HEK293 (cell line): ENCODE data around the gene GALNTL6.

Experiments
- CTCF ChIA-PET: fragments of 350-600 bp; formaldehyde crosslinking; extraction: SDS; loops from one replicate; lab custom pipeline; 2021; ENCODE audit warnings: antibody characterized with exemption; lab: Yijun Ruan, JAX
- POLR2A ChIA-PET: fragments of 300-600 bp; formaldehyde crosslinking; extraction: SDS; loops from one replicate; lab custom pipeline; 2020; ENCODE audit warnings: antibody characterized with exemption, inconsistent platforms; lab: Yijun Ruan, JAX
- H3K27ac ChIP-seq: fragments of 200-500 bp; sonication (Bioruptor generic); 2 replicates; pipeline ENCODE4 v1.5.1; 2014; ENCODE audit warnings: low read depth, low read length, control low read depth, inconsistent platforms; ENCODE audit errors: extremely low read depth
- H3K36me3 ChIP-seq, 2 experiments: fragments of 200-500 bp in 1 of 2; sonication (Bioruptor generic) in 1 of 2; 1 replicate in 1 of 2; 2 replicates in 1 of 2; pipeline ENCODE4 v1.5.1; 2014 to 2017; ENCODE audit warnings: inconsistent platforms in 2 of 2, low read length in 2 of 2; ENCODE audit not compliant: control insufficient read depth in 2 of 2, insufficient read depth in 1 of 2
- H3K4me1 ChIP-seq: fragments of 200-500 bp; sonication (Bioruptor generic); 2 replicates; pipeline ENCODE4 v1.5.1; 2014; ENCODE audit warnings: mild to moderate bottlenecking, low read length, inconsistent platforms; ENCODE audit not compliant: control insufficient read depth, insufficient read depth
- H3K4me3 ChIP-seq: 2 replicates; pipeline ENCODE4 v1.5.1; 2011; ENCODE audit warnings: low read depth, mild to moderate bottlenecking, control low read depth, low read length, moderate library complexity
- H3K9me3 ChIP-seq: fragments of 200-500 bp; sonication (Bioruptor generic); 2 replicates; pipeline ENCODE4 v1.5.1; 2014; ENCODE audit warnings: low read depth, low read length, inconsistent platforms; ENCODE audit not compliant: control insufficient read depth, insufficient read depth
- BCL11B ChIP-seq: fragments of 450-650 bp; formaldehyde crosslinking; IDR thresholded peaks from 2 replicates; pipeline ENCODE4 v1.5.1; 2016; ENCODE audit warnings: low read depth, missing biosample characterization, missing genetic modification characterization
- IKZF3 ChIP-seq: fragments of 450-650 bp; IDR thresholded peaks from 2 replicates; pipeline ENCODE4 v1.5.0; 2018; ENCODE audit warnings: missing biosample characterization, mild to moderate bottlenecking, missing genetic modification characterization, moderate library complexity
- KLF9 ChIP-seq: fragments of 450-650 bp; formaldehyde crosslinking; IDR thresholded peaks from 2 replicates; pipeline ENCODE4 v1.5.1; 2016; ENCODE audit warnings: missing biosample characterization, missing genetic modification characterization, low read depth
- MEIS1 ChIP-seq: sonication (generic); formaldehyde crosslinking; IDR thresholded peaks from 2 replicates; pipeline ENCODE4 v1.8.1; 2022; ENCODE audit warnings: missing genetic modification reagents, mild to moderate bottlenecking, borderline replicate concordance
- ZBTB21 ChIP-seq: fragments of 450-650 bp; formaldehyde crosslinking; IDR thresholded peaks from 2 replicates; pipeline ENCODE4 v1.5.1; 2017; ENCODE audit warnings: missing biosample characterization, missing genetic modification characterization
- ZFHX2 ChIP-seq: fragments of 450-650 bp; formaldehyde crosslinking; conservative IDR thresholded peaks from 2 replicates; pipeline ENCODE4 v1.5.1; 2016; ENCODE audit warnings: missing biosample characterization, missing genetic modification characterization
- ZNF140 ChIP-seq: fragments of 450-650 bp; formaldehyde crosslinking; IDR thresholded peaks from 2 replicates; pipeline ENCODE4 v1.5.1; 2016; ENCODE audit warnings: missing biosample characterization, missing genetic modification characterization
- ZNF248 ChIP-seq: fragments of 450-650 bp; formaldehyde crosslinking; IDR thresholded peaks from 2 replicates; pipeline ENCODE4 v1.5.1; 2017; ENCODE audit warnings: missing biosample characterization, missing genetic modification characterization
- ZNF394 ChIP-seq: fragments of 450-650 bp; formaldehyde crosslinking; IDR thresholded peaks from 2 replicates; pipeline ENCODE4 v1.5.1; 2016; ENCODE audit warnings: missing biosample characterization, missing genetic modification characterization, mild to moderate bottlenecking, moderate library complexity, borderline replicate concordance
- ZNF416 ChIP-seq: fragments of 450-650 bp; formaldehyde crosslinking; IDR thresholded peaks from 2 replicates; pipeline ENCODE4 v1.5.1; 2016; ENCODE audit warnings: missing biosample characterization, missing genetic modification characterization
- ZNF473 ChIP-seq: fragments of 450-650 bp; formaldehyde crosslinking; IDR thresholded peaks from 2 replicates; pipeline ENCODE4 v1.5.1; 2017; ENCODE audit warnings: missing biosample characterization, missing genetic modification characterization
- ZNF48 ChIP-seq: fragments of 450-650 bp; formaldehyde crosslinking; IDR thresholded peaks from 2 replicates; pipeline ENCODE4 v1.5.1; 2016; ENCODE audit warnings: missing biosample characterization, missing genetic modification characterization
- ZNF510 ChIP-seq: fragments of 450-650 bp; formaldehyde crosslinking; IDR thresholded peaks from 2 replicates; pipeline ENCODE4 v1.5.1; 2018; ENCODE audit warnings: mild to moderate bottlenecking, missing genetic modification characterization, missing biosample characterization; ENCODE audit not compliant: insufficient replicate concordance
- ZNF701 ChIP-seq: fragments of 450-650 bp; formaldehyde crosslinking; IDR thresholded peaks from 2 replicates; pipeline ENCODE4 v1.5.1; 2016; ENCODE audit warnings: missing biosample characterization, missing genetic modification characterization
- ZNF707 ChIP-seq: fragments of 450-650 bp; formaldehyde crosslinking; IDR thresholded peaks from 2 replicates; pipeline ENCODE4 v1.5.1; 2016; ENCODE audit warnings: missing biosample characterization, missing genetic modification characterization
- ZNF768 ChIP-seq: fragments of 450-650 bp; formaldehyde crosslinking; IDR thresholded peaks from 2 replicates; pipeline ENCODE4 v1.5.1; 2018; ENCODE audit warnings: missing biosample characterization, mild to moderate bottlenecking, missing genetic modification characterization
- ZNF776 ChIP-seq: fragments of 450-650 bp; formaldehyde crosslinking; IDR thresholded peaks from 2 replicates; pipeline ENCODE4 v1.5.0; 2017; ENCODE audit warnings: missing biosample characterization, missing genetic modification characterization, borderline replicate concordance
- ZSCAN16 ChIP-seq: fragments of 450-650 bp; formaldehyde crosslinking; IDR thresholded peaks from 2 replicates; pipeline ENCODE4 v1.5.1; 2016; ENCODE audit warnings: missing biosample characterization, missing genetic modification characterization
- TF ChIP-seq, protein P1 (sequence below): fragments of 450-650 bp; formaldehyde crosslinking; conservative IDR thresholded peaks from 2 replicates; pipeline ENCODE4 v1.5.1; 2016; ENCODE audit warnings: low read depth, missing biosample characterization, missing genetic modification characterization

The GALNTL6 gene

DNA sequence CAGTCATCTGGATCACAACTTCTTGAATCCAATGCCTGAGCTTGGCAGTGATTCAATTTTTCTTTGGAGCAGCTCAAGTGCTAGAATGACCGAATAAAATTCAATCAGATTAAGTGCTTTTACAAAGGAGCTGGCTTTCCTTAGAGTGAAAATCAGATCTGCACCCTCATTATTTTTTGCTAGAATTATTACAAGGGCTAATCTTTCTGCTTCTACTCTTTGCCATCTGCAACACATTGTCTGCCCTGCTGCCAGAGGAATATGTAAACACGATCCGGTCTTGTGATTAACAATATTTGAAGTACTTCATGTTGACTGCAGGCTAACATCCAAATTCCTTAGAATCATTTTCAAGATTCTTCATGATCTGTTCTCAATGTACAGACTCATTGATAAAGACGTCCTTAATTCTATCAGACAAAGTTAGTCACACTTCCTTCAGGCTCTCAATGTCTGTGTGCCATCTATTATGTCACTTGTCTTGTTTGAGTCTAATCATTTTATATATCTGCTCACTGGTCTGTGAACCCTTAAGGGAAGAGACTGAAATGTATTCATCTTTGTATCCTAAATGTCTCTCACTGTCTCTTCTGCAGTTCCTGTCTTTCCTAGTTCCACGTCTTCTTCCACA, 531.2 kb downstream of the GALNTL6 start:
- TF ChIP-seq ZNF701 (tag by site-specific recombination) = no peak
- TF ChIP-seq ZNF510 (tag by site-specific recombination) = no peak
- no peak for TF ChIP-seq BCL11B (tag by site-specific recombination)
- no peak for TF ChIP-seq MEIS1 (CRISPR knock-in tag)
- no peak for TF ChIP-seq ZSCAN16
- CTCF ChIA-PET = no interaction called here
- no peak overlapping the region for H3K27ac ChIP-seq
- no peaks in the 10 kb centered on the region for H3K4me1 ChIP-seq
- no peaks in the 10 kb centered on the region for H3K36me3 ChIP-seq
- no peaks in the 10 kb centered on the region for H3K9me3 ChIP-seq
- H3K4me3 ChIP-seq = no peak overlapping the region
- POLR2A ChIA-PET = no interaction called here

GRCh38 chr4:172348426-172348825, 535.2 kb downstream of the GALNTL6 start:
- Histone ChIP-seq H3K9me3 (no peaks in the 10 kb centered on the region), H3K4me1 (no peaks in the 10 kb centered on the region), H3K27ac (no peak overlapping the region), H3K36me3 (no peaks in the 10 kb centered on the region), H3K4me3 (no peak overlapping the region)
- TF ChIP-seq ZNF48 (tag by site-specific recombination) (no peak), ZNF707 (tag by site-specific recombination) (no peak), ZNF473 (tag by site-specific recombination) (no peak), ZNF140 (tag by site-specific recombination) (no peak), KLF9 (no peak), ZNF416 (no peak)
- TF ChIP-seq, protein P1, sequence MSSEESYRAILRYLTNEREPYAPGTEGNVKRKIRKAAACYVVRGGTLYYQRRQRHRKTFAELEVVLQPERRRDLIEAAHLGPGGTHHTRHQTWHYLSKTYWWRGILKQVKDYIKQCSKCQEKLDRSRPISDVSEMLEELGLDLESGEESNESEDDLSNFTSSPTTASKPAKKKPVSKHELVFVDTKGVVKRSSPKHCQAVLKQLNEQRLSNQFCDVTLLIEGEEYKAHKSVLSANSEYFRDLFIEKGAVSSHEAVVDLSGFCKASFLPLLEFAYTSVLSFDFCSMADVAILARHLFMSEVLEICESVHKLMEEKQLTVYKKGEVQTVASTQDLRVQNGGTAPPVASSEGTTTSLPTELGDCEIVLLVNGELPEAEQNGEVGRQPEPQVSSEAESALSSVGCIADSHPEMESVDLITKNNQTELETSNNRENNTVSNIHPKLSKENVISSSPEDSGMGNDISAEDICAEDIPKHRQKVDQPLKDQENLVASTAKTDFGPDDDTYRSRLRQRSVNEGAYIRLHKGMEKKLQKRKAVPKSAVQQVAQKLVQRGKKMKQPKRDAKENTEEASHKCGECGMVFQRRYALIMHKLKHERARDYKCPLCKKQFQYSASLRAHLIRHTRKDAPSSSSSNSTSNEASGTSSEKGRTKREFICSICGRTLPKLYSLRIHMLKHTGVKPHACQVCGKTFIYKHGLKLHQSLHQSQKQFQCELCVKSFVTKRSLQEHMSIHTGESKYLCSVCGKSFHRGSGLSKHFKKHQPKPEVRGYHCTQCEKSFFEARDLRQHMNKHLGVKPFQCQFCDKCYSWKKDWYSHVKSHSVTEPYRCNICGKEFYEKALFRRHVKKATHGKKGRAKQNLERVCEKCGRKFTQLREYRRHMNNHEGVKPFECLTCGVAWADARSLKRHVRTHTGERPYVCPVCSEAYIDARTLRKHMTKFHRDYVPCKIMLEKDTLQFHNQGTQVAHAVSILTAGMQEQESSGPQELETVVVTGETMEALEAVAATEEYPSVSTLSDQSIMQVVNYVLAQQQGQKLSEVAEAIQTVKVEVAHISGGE (tag by site-specific recombination) = no peak
- CTCF ChIA-PET = no interaction called here
- POLR2A ChIA-PET = no interaction called here

DNA sequence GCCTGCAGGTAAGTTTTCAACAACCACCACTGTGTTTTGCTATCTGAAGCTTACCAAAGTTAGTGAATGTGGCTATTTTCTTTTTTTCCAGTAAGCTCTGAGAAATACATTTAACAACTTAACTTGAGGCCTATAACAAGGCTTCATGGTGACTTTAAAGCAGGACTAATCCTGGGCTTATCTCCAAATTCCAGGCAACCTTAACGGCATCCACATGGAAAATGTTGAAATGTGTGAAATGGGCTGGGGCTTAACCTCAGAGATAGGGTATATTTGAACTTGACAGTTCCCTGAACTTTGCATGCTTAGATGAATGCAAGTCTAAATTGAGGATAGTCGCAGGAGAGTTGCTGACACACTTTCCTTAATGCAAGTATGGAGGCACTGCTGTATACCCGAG, 539.2 kb downstream of the GALNTL6 start:
- Histone ChIP-seq H3K4me3 (no peak overlapping the region), H3K36me3 (no peaks in the 10 kb centered on the region), H3K4me1 (no peaks in the 10 kb centered on the region), H3K9me3 (no peaks in the 10 kb centered on the region), H3K27ac (no peak overlapping the region)
- ChIA-PET POLR2A (no interaction called here), CTCF (no interaction called here)
- no peak for TF ChIP-seq ZNF140 (tag by site-specific recombination)
- no peak for TF ChIP-seq ZFHX2 (tag by site-specific recombination)
- no peak for TF ChIP-seq BCL11B (tag by site-specific recombination)
- TF ChIP-seq IKZF3 (tag by site-specific recombination) = no peak
- TF ChIP-seq ZNF768 = no peak
- no peak for TF ChIP-seq ZNF248
- no peak for TF ChIP-seq ZNF776 (tag by site-specific recombination)
- no peak for TF ChIP-seq ZBTB21 (tag by site-specific recombination)
- no peak for TF ChIP-seq ZNF394 (tag by site-specific recombination)
